Vagina (tissue), 2 donors: ENCODE results near the gene PTPRA. TPM values are rescaled to one million over a fixed set of nuclear protein-coding genes. Genes with fewer than 3 reads are reported as not detected.

ENCODE experiments used
- DNase-seq, 2 donors: peaks; one replicate each; pipeline ENCODE4 v3.0.0-alpha.2; 2017; ENCODE audit errors: extremely low spot score in 2 of 2
- H3K27ac ChIP-seq: fragments of 200-600 bp; sonication (generic); one replicate; pipeline ENCODE4 v1.5.1; 2019
- H3K27me3 ChIP-seq: fragments of 200-600 bp; sonication (generic); one replicate; pipeline ENCODE4 v1.5.1; 2019
- H3K36me3 ChIP-seq, 2 donors: fragments of 200-600 bp; sonication (generic); one replicate each; pipeline ENCODE4 v1.5.1; 2017 to 2019
- H3K4me1 ChIP-seq: fragments of 200-600 bp; sonication (generic); one replicate; pipeline ENCODE4 v1.5.1; 2019
- H3K4me3 ChIP-seq, 2 donors: fragments of 200-600 bp; sonication (generic); 1 replicate in 1 of 2; 2 replicates in 1 of 2; pipeline ENCODE4 v1.5.1; 2016 to 2019
- H3K9me3 ChIP-seq: fragments of 200-600 bp; sonication (generic); one replicate; pipeline ENCODE4 v1.5.1; 2019
- CTCF ChIP-seq, 3 experiments: fragments of 450-650 bp in 2 of 3; fragments of 200-600 bp in 1 of 3; sonication (generic) in 1 of 3; IDR thresholded peaks; one replicate each; pipeline ENCODE4 v1.5.1; 2017 to 2019; ENCODE audit warnings: antibody characterized with exemption in 3 of 3, mild to moderate bottlenecking in 2 of 3, moderate library complexity in 2 of 3
- POLR2A ChIP-seq, 2 donors: fragments of 450-650 bp; IDR thresholded peaks; one replicate each; pipeline ENCODE4 v1.6.1; 2017; ENCODE audit warnings: antibody characterized with exemption in 2 of 2, mild to moderate bottlenecking in 2 of 2, moderate library complexity in 2 of 2
- POLR2AphosphoS5 ChIP-seq, 2 donors: sonication (generic); formaldehyde crosslinking; IDR thresholded peaks; one replicate each; pipeline ENCODE4 v1.9.0; 2017; ENCODE audit warnings: antibody characterized with exemption in 2 of 2, mild to moderate bottlenecking in 2 of 2, low read depth in 1 of 2; ENCODE audit not compliant: insufficient read depth in 1 of 2
- intact Hi-C: fragments of 100-400 bp; cut with DNase I; formaldehyde crosslinking; loops from one replicate; pipeline ENCODE4 v1.15.1; 2023
- total RNA-seq: library from RNA; depleted of rRNA; stranded (reverse); fragments of >200 nt; gene quantifications from one replicate; pipeline ENCODE4 v1.2.3, GENCODE V29; 2016

PTPRA gene
- total RNA-seq, 1 donor from 2014 or later = 45.7 TPM

- TF ChIP-seq POLR2A (IDR thresholded peaks at IDR 0.05) = no peak
- no peak for TF ChIP-seq CTCF (IDR thresholded peaks at IDR 0.05)
- TF ChIP-seq POLR2AphosphoS5 (IDR thresholded peaks at IDR 0.05; ENCODE audit: insufficient read depth in 1 of 2, low read depth in 1 of 2) = no peak
- no peak for DNase-seq
- no peaks in the 10 kb centered on the region for H3K36me3 ChIP-seq
- no peaks in the 10 kb centered on the region for H3K9me3 ChIP-seq
- H3K4me3 ChIP-seq = no peak within 1 kb of the TSS
- H3K27me3 ChIP-seq = no peaks in the 10 kb centered on the region
- H3K4me1 ChIP-seq = peaks cover 25% of the 10 kb centered on the region
- no peak within 1 kb of the TSS for H3K27ac ChIP-seq
- intact Hi-C loops = no loop called here
Measured at GRCh38 chr20:3084283-3084985, 211.2 kb downstream of the PTPRA start, which contains the start of gene AVP. Gene AVP (minus strand): TSS chr20:3084724. CDS start chr20:3084674, 50 bp downstream.

- no peak for TF ChIP-seq POLR2AphosphoS5 (IDR thresholded peaks at IDR 0.05; ENCODE audit: insufficient read depth in 1 of 2, low read depth in 1 of 2)
- TF ChIP-seq POLR2A (IDR thresholded peaks at IDR 0.05) = no peak
- TF ChIP-seq CTCF (IDR thresholded peaks at IDR 0.05) = no peak
- Histone ChIP-seq H3K9me3 (no peaks in the 10 kb centered on the region), H3K4me3 (no peak overlapping the region), H3K4me1 (peaks cover 25% of the 10 kb centered on the region), H3K36me3 (no peaks in the 10 kb centered on the region), H3K27ac (no peak overlapping the region), H3K27me3 (no peaks in the 10 kb centered on the region)
- DNase-seq = no peak
- intact Hi-C loops = no loop called here
Measured at GRCh38 chr20:3084986-3085360, 211.7 kb downstream of the PTPRA start.

- no peak overlapping the region for H3K4me3 ChIP-seq
- intact Hi-C loops = no loop called here
- no peak overlapping the region for H3K27ac ChIP-seq
- no peaks in the 10 kb centered on the region for H3K27me3 ChIP-seq
- TF ChIP-seq POLR2A (IDR thresholded peaks at IDR 0.05) (no peak), POLR2AphosphoS5 (IDR thresholded peaks at IDR 0.05; ENCODE audit: insufficient read depth in 1 of 2, low read depth in 1 of 2) (no peak), CTCF (IDR thresholded peaks at IDR 0.05) (no peak)
- H3K4me1 ChIP-seq = peaks cover 21% of the 10 kb centered on the region
- no peak for DNase-seq
- no peaks in the 10 kb centered on the region for H3K9me3 ChIP-seq
- no peaks in the 10 kb centered on the region for H3K36me3 ChIP-seq
Measured at GRCh38 chr20:3085571-3086072, 212.3 kb downstream of the PTPRA start.

GRCh38 chr20:3088031-3088430 is 214.8 kb downstream of the PTPRA start:
- TF ChIP-seq POLR2AphosphoS5 (IDR thresholded peaks at IDR 0.05; ENCODE audit: insufficient read depth in 1 of 2, low read depth in 1 of 2) = no peak
- no peak for TF ChIP-seq CTCF (IDR thresholded peaks at IDR 0.05)
- no peak for TF ChIP-seq POLR2A (IDR thresholded peaks at IDR 0.05)

More at GRCh38 chr20:3088031-3088430, 214.8 kb downstream of the PTPRA start:
- H3K36me3 ChIP-seq = no peaks in the 10 kb centered on the region
- intact Hi-C loops = no loop called here
- H3K9me3 ChIP-seq = no peaks in the 10 kb centered on the region
- H3K4me3 ChIP-seq = no peak overlapping the region
- no peak overlapping the region for H3K27ac ChIP-seq
- no peak for DNase-seq
- peaks cover 1% of the 10 kb centered on the region for H3K27me3 ChIP-seq
- H3K4me1 ChIP-seq = peaks cover 5% of the 10 kb centered on the region

Other genes starting within 250 kb of the PTPRA start
- 87.7 TPM for gene NOP56, start 220.8 kb upstream of the PTPRA start, total RNA-seq
- 71.0 TPM for gene IDH3B, start 209.3 kb upstream of the PTPRA start, total RNA-seq
- 23.1 TPM for gene EBF4, start 180.7 kb upstream of the PTPRA start, total RNA-seq
- 19.4 TPM for gene CPXM1, start 72.9 kb upstream of the PTPRA start, total RNA-seq
- gene C20orf141, start 58.5 kb upstream of the PTPRA start, total RNA-seq = not detected
- gene TMEM239, start 57.1 kb upstream of the PTPRA start, total RNA-seq = not detected
- 22.1 TPM for gene PCED1A, start 32.8 kb upstream of the PTPRA start, total RNA-seq
- 30.0 TPM for gene VPS16, start 32.7 kb upstream of the PTPRA start, total RNA-seq
- gene GNRH2, start 170.1 kb downstream of the PTPRA start, total RNA-seq = not detected
- gene MRPS26, start 172.6 kb downstream of the PTPRA start, total RNA-seq = 52.3 TPM
- not detected for gene OXT, start 198.1 kb downstream of the PTPRA start, total RNA-seq
- not detected for gene AVP, start 211.2 kb downstream of the PTPRA start, total RNA-seq